IMR-90 (cell line): Measurements from ENCODE around the gene CYP27B1. TPM values are rescaled to one million over a fixed set of nuclear protein-coding genes. Genes with fewer than 3 reads are reported as not detected.

Experiments used
- ATAC-seq: fragments of 200-7000 bp; cut with Tn5 transposase; 2 replicates; pipeline ENCODE4 v1.9.1; 2020; ENCODE audit warnings: low read depth, mild to moderate bottlenecking, moderate library complexity
- BruUV-seq: library from RNA; stranded (reverse); fragments of 400-500 nt; replicated peaks from 2 replicates; lab custom pipeline; 2021; lab: Mats Ljungman, UMichigan
- CTCF ChIA-PET: fragments of 300-600 bp; formaldehyde crosslinking; extraction: SDS; loops from one replicate; lab custom pipeline; 2021; ENCODE audit warnings: antibody characterized with exemption; lab: Yijun Ruan, JAX
- POLR2A ChIA-PET: fragments of 300-600 bp; sonication (Branson Sonifier 250); formaldehyde crosslinking; loops from one replicate; lab custom pipeline; 2022; ENCODE audit warnings: antibody characterized with exemption; ENCODE audit not compliant: unreplicated experiment; lab: Charles Lee
- DNase-seq: peaks from one replicate; pipeline ENCODE4 v3.0.0; 2013
- H2AFZ ChIP-seq: replicated peaks from 2 replicates; pipeline ENCODE3; 2013; ENCODE audit warnings: low read length, mild to moderate bottlenecking; ENCODE audit not compliant: poor library complexity
- H2AK5ac ChIP-seq: 2 replicates; pipeline ENCODE4 v1.6.1; 2013; ENCODE audit warnings: low read depth, low read length, inconsistent platforms
- H2AK9ac ChIP-seq: replicated peaks from 2 replicates; pipeline ENCODE3; 2013; ENCODE audit warnings: mild to moderate bottlenecking, low read depth, low read length, moderate library complexity; ENCODE audit not compliant: poor library complexity
- H2BK120ac ChIP-seq: 2 replicates; pipeline ENCODE4 v1.6.1; 2013; ENCODE audit warnings: low read depth, low read length, inconsistent platforms
- H2BK15ac ChIP-seq: 3 replicates; pipeline ENCODE4 v1.6.1; 2013; ENCODE audit warnings: low read depth, low read length, inconsistent platforms
- H2BK20ac ChIP-seq: 2 replicates; pipeline ENCODE4 v1.6.1; 2013; ENCODE audit warnings: low read depth, mild to moderate bottlenecking, inconsistent platforms, low read length, moderate library complexity
- H2BK5ac ChIP-seq: 2 replicates; pipeline ENCODE4 v1.6.1; 2013; ENCODE audit warnings: mild to moderate bottlenecking, low read depth, low read length, inconsistent platforms; ENCODE audit not compliant: poor library complexity, severe bottlenecking
- H3K14ac ChIP-seq: replicated peaks from 2 replicates; pipeline ENCODE4 v1.6.1; 2013; ENCODE audit warnings: low read depth, low read length, inconsistent platforms
- H3K18ac ChIP-seq: 2 replicates; pipeline ENCODE4 v1.6.1; 2013; ENCODE audit warnings: low read depth, low read length, control low read depth
- H3K23ac ChIP-seq: 2 replicates; pipeline ENCODE4 v1.6.1; 2013; ENCODE audit warnings: low read depth, low read length, inconsistent platforms
- H3K27ac ChIP-seq: 2 replicates; pipeline ENCODE4 v1.5.1; 2013; ENCODE audit warnings: mild to moderate bottlenecking, control low read depth, low read length; ENCODE audit not compliant: insufficient read depth
- H3K27me3 ChIP-seq: 2 replicates; pipeline ENCODE4 v1.6.1; 2013; ENCODE audit warnings: low read length; ENCODE audit not compliant: control insufficient read depth, insufficient read depth
- H3K36me3 ChIP-seq: 2 replicates; pipeline ENCODE4 v1.6.1; 2013; ENCODE audit warnings: low read length, mixed read lengths; ENCODE audit not compliant: control insufficient read depth, insufficient read depth
- H3K4ac ChIP-seq: 2 replicates; pipeline ENCODE4 v1.6.1; 2013; ENCODE audit warnings: low read depth, low read length, inconsistent platforms
- H3K4me1 ChIP-seq: 2 replicates; pipeline ENCODE4 v1.6.1; 2013; ENCODE audit warnings: low read length, mixed read lengths; ENCODE audit not compliant: control insufficient read depth, insufficient read depth
- H3K4me2 ChIP-seq: 2 replicates; pipeline ENCODE4 v1.6.1; 2013; ENCODE audit warnings: low read depth, mild to moderate bottlenecking, control low read depth, low read length, moderate library complexity
- H3K4me3 ChIP-seq: 2 replicates; pipeline ENCODE4 v1.5.1; 2013; ENCODE audit warnings: low read depth, mild to moderate bottlenecking, control low read depth, low read length, moderate library complexity; ENCODE audit not compliant: insufficient read depth
- H3K56ac ChIP-seq: 2 replicates; pipeline ENCODE4 v1.6.1; 2013; ENCODE audit warnings: low read length, inconsistent platforms; ENCODE audit not compliant: insufficient read depth; ENCODE audit errors: extremely low read depth
- H3K79me1 ChIP-seq, 2 experiments: 2 replicates each; pipeline ENCODE4 v1.6.1; 2013; ENCODE audit warnings: low read length in 2 of 2, inconsistent platforms in 1 of 2, low read depth in 1 of 2
- H3K9ac ChIP-seq: 2 replicates; pipeline ENCODE4 v1.6.1; 2013; ENCODE audit warnings: low read depth, low read length, control low read depth
- H3K9me1 ChIP-seq: 2 replicates; pipeline ENCODE4 v1.6.1; 2013; ENCODE audit warnings: low read length, inconsistent platforms; ENCODE audit not compliant: insufficient read depth
- H3K9me3 ChIP-seq: 2 replicates; pipeline ENCODE4 v1.6.1; 2013; ENCODE audit warnings: low read length; ENCODE audit not compliant: control insufficient read depth, insufficient read depth
- H4K20me1 ChIP-seq: 2 replicates; pipeline ENCODE4 v1.6.1; 2013; ENCODE audit warnings: low read length, inconsistent platforms; ENCODE audit not compliant: insufficient read depth
- H4K5ac ChIP-seq: 2 replicates; pipeline ENCODE4 v1.6.1; 2013; ENCODE audit warnings: mild to moderate bottlenecking, low read depth, low read length, control low read depth
- H4K8ac ChIP-seq, 2 experiments: 2 replicates each; pipeline ENCODE4 v1.6.1; 2013; ENCODE audit warnings: low read depth in 2 of 2, low read length in 2 of 2, control low read depth in 1 of 2, inconsistent platforms in 1 of 2
- H4K91ac ChIP-seq: 2 replicates; pipeline ENCODE4 v1.6.1; 2013; ENCODE audit warnings: low read depth, low read length, inconsistent platforms; ENCODE audit not compliant: insufficient read depth
- BHLHE40 ChIP-seq: fragments of 150-350 bp; IDR thresholded peaks from 2 replicates; pipeline ENCODE4 v1.6.1; 2016; ENCODE audit warnings: mild to moderate bottlenecking, low read depth, low read length
- CEBPB ChIP-seq: IDR thresholded peaks from 2 replicates; pipeline ENCODE4 v1.6.1; 2012; ENCODE audit warnings: low read depth, low read length, improper control_type of control experiment
- CHD1 ChIP-seq: IDR thresholded peaks from 2 replicates; pipeline ENCODE4 v1.6.1; 2012; ENCODE audit warnings: low read depth, low read length, improper control_type of control experiment
- MAZ ChIP-seq: IDR thresholded peaks from 2 replicates; pipeline ENCODE4 v1.6.1; 2012; ENCODE audit warnings: low read depth, mild to moderate bottlenecking, low read length, improper control_type of control experiment, moderate library complexity, borderline replicate concordance
- POLR2A ChIP-seq: IDR thresholded peaks from 2 replicates; pipeline ENCODE4 v1.6.1; 2012; ENCODE audit warnings: mild to moderate bottlenecking, low read depth, low read length
- RFX5 ChIP-seq: IDR thresholded peaks from 2 replicates; pipeline ENCODE4 v1.8.0; 2012; ENCODE audit warnings: low read depth, mild to moderate bottlenecking, low read length, moderate library complexity
- WGBS, 2 experiments: methylation state at CpG; one replicate each; pipeline versions ENCODE4 v1.1.5 to v1.1.7; 2013; ENCODE audit warnings: missing lambda C conversion rate in 2 of 2; ENCODE audit not compliant: insufficient read length in 1 of 2; ENCODE audit errors: extremely low coverage in 2 of 2; 5-methylcytosine and 5-hydroxymethylcytosine counted together
- dilution Hi-C: fragments of 300-500 bp; cut with HindIII; formaldehyde crosslinking; loops from one replicate; pipeline ENCODE4 v1.14.3; 2018; ENCODE audit warnings: low sequenced_read_pairs; ENCODE audit not compliant: unreplicated experiment
- in situ Hi-C: fragments of 300-500 bp; cut with MboI; formaldehyde crosslinking; loops from 3 replicates; pipeline ENCODE4 v1.14.3; 2019; ENCODE audit warnings: low sequenced_read_pairs, inconsistent platforms, mixed read lengths
- intact Hi-C: fragments of 100-400 bp; cut with micrococcal nuclease; formaldehyde crosslinking; loops from 2 replicates; pipeline ENCODE4 v1.10.0; 2022
- polyA plus RNA-seq, 3 experiments: library from polyadenylated mRNA; depleted of rRNA; stranded (reverse); fragments of >200 nt; gene quantifications; 2 replicates each; pipeline ENCODE4 v1.2.3, GENCODE V29; 2012; ENCODE audit warnings: low replicate concordance in 1 of 3
- total RNA-seq: library from RNA; depleted of rRNA; stranded (reverse); fragments of >200 nt; gene quantifications from 2 replicates; pipeline ENCODE4 v1.2.3, GENCODE V29; 2012
- TF ChIP-seq, protein P1 (sequence below): conservative IDR thresholded peaks from 2 replicates; pipeline ENCODE4 v1.5.1; 2012; ENCODE audit warnings: mild to moderate bottlenecking, low read depth, low read length, improper control_type of control experiment

The CYP27B1 gene
- total and polyA plus RNA-seq, 2 of the 4 experiments (the other 2 are of a cell fraction): 0.36 to 1.3 TPM

DNA sequence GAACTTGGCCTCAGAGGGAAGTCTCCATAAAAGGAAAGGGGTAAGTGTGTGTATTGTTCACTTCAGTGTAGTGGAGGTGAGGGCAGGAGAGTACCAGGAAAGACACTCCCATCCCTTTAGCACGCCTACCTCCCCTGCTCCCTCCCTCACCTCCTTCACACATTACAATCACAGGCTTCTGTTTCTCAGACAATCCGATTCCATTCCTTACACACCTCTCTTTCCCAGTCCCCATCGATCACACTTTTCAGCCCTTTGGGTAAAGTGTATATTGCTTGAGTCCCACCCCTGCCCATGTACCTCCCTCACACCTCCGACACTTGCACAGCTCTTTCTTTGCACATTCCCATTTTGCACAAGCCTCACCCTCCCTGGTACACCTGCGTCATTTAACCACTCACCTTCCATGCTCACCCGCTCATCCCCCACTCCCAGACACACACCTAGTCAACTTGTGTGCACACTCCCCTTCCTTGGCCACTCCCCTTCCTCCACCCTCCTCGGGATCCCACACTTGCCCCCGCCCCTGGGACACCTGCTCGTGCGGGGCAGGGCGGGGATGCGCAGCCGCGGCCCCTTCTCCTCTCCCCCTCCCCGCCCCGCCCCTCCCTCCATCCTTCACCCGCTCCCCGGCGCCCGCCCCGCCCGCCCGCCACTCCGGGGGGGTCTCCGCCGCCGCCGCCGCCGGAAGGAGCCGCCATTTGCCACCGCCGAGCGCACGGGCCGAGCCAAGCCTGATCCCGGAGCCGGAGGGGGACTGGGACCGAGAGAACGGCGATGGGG is 12.3 kb downstream of the CYP27B1 start, which contains the start of gene MARCHF9:
TSS of gene MARCHF9 (plus strand) at position 693 of the 783 bp plus-strand sequence. CDS start 426 bp downstream, outside the sequence.
- H3K9ac ChIP-seq: peak within 1 kb of the TSS; percentile 42
- H3K9me1 ChIP-seq: peaks cover 15% of the 10 kb centered on the region
- H3K18ac ChIP-seq: no peak within 1 kb of the TSS
- peaks cover 10% of the 10 kb centered on the region for H3K27me3 ChIP-seq
- H4K5ac ChIP-seq: no peak within 1 kb of the TSS
- no peak within 1 kb of the TSS for H3K56ac ChIP-seq
- ATAC-seq: peak; percentile 3; the same call in 1 of the 2 replicates
- H3K36me3 ChIP-seq: peaks cover 19% of the 10 kb centered on the region
- in situ Hi-C loops: no loop called here
- DNase-seq: no peak
- H3K4ac ChIP-seq: peak within 1 kb of the TSS; percentile 60; the same call in 1 of the 2 replicates
- peak within 1 kb of the TSS; percentile 83 for H3K23ac ChIP-seq
- H4K20me1 ChIP-seq: peaks cover 7% of the 10 kb centered on the region; the same call in 1 of the 2 replicates
- H2BK5ac ChIP-seq: no peak within 1 kb of the TSS
- H2BK20ac ChIP-seq: no peak within 1 kb of the TSS
- ChIA-PET POLR2A (no interaction called here), CTCF (no interaction called here)
- no peak within 1 kb of the TSS; the same call in 1 of the 2 replicates for H4K91ac ChIP-seq
- peaks cover 16 to 30% of the 10 kb centered on the region in 2 experiments; a peak in 3 of 4 replicates for H3K79me1 ChIP-seq
- WGBS, 2 experiments: 2% methylated on average over 4 of the region's 41 CpGs; no CpG with 5 or more reads in 1 of the 2 experiments
- H2AFZ ChIP-seq: peak within 1 kb of the TSS; percentile 87
- H2BK15ac ChIP-seq: no peak within 1 kb of the TSS
- H4K8ac ChIP-seq: peak within 1 kb of the TSS in 1 of 2 experiments; percentile 35; a peak in 1 of 4 replicates
- peaks cover 7% of the 10 kb centered on the region for H3K4me1 ChIP-seq
- H3K4me3 ChIP-seq: peak within 1 kb of the TSS; percentile 59
- H3K14ac ChIP-seq: 0 out of 2 replicates have a peak within 1 kb of the TSS, but pooled peaks have one; percentile 40
- no peak within 1 kb of the TSS for H2BK120ac ChIP-seq
- intact Hi-C loops: no loop called here
- peak within 1 kb of the TSS; percentile 71; the same call in 1 of the 2 replicates for H2AK5ac ChIP-seq
- H2AK9ac ChIP-seq: peak within 1 kb of the TSS; percentile 76
- no peak within 1 kb of the TSS; the same call in 1 of the 2 replicates for H3K27ac ChIP-seq
- no peaks in the 10 kb centered on the region for H3K9me3 ChIP-seq
- no TSS peak for BruUV-seq
- peak within 1 kb of the TSS; percentile 81 for H3K4me2 ChIP-seq
- no peak for TF ChIP-seq CHD1
- TF ChIP-seq MAZ: peak; percentile 42; the same call in 1 of the 2 replicates
- TF ChIP-seq CEBPB: no peak
- TF ChIP-seq POLR2A: no peak
- no peak for TF ChIP-seq RFX5
- no peak for TF ChIP-seq BHLHE40
- TF ChIP-seq, protein P1, sequence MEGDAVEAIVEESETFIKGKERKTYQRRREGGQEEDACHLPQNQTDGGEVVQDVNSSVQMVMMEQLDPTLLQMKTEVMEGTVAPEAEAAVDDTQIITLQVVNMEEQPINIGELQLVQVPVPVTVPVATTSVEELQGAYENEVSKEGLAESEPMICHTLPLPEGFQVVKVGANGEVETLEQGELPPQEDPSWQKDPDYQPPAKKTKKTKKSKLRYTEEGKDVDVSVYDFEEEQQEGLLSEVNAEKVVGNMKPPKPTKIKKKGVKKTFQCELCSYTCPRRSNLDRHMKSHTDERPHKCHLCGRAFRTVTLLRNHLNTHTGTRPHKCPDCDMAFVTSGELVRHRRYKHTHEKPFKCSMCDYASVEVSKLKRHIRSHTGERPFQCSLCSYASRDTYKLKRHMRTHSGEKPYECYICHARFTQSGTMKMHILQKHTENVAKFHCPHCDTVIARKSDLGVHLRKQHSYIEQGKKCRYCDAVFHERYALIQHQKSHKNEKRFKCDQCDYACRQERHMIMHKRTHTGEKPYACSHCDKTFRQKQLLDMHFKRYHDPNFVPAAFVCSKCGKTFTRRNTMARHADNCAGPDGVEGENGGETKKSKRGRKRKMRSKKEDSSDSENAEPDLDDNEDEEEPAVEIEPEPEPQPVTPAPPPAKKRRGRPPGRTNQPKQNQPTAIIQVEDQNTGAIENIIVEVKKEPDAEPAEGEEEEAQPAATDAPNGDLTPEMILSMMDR: no peak
- dilution Hi-C loops: no loop called here
